ENCODE results near the gene SPTB.

SPTB gene

DNA sequence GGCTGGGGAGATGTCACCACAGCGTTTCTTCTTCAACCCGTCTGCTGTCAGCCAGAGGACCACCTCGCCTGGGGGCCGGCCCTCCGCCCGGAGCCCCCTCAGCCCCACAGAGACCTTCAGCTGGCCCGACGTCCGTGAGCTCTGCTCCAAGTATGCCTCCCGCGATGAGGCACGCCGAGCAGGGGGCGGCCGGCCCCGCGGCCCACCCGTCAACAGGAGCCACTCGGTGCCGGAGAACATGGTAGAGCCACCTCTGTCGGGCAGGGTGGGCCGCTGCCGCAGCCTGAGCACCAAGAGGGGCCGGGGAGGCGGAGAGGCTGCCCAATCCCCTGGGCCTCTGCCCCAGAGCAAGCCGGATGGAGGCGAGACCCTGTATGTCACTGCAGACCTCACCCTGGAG is 136.6 kb downstream of the SPTB start:
- H3K4ac ChIP-seq (ENCODE audit: low read depth in 1 of 2, low read length in 2 of 2) = no peak overlapping the region
- WGBS = 96% methylated on average over 27 of the region's 27 CpGs
- H3K27me3 ChIP-seq (ENCODE audit: control insufficient read depth in 1 of 2, insufficient read depth in 1 of 2, low read length in 2 of 2) = peaks cover 0 to 17% of the 10 kb centered on the region in 2 experiments
- no peak overlapping the region for H3K4me2 ChIP-seq (ENCODE audit: low read length, poor library complexity, severe bottlenecking)
- no peak overlapping the region for H4K91ac ChIP-seq (ENCODE audit: low read length)
- peaks cover 57% of the 10 kb centered on the region for H3K79me1 ChIP-seq (replicated peaks; ENCODE audit: low read length, poor library complexity, severe bottlenecking)
- no peak overlapping the region for H3K9ac ChIP-seq (ENCODE audit: low read length)
- no peak overlapping the region for H2BK15ac ChIP-seq (ENCODE audit: low read depth, poor library complexity, severe bottlenecking)
- H2BK120ac ChIP-seq (ENCODE audit: low read depth, low read length) = no peak overlapping the region
- no peak overlapping the region for H3K4me3 ChIP-seq (ENCODE audit: insufficient read depth in 1 of 2, low read depth in 1 of 2, low read length in 2 of 2)
- no peak overlapping the region for H4K8ac ChIP-seq (ENCODE audit: low read length)
- H3K18ac ChIP-seq (ENCODE audit: low read depth in 1 of 2, low read length in 2 of 2) = no peak overlapping the region
- H2BK12ac ChIP-seq (ENCODE audit: low read length in 2 of 2) = no peak overlapping the region
- H3K9me3 ChIP-seq (ENCODE audit: control insufficient read depth, low read length) = no peaks in the 10 kb centered on the region
- H2AFZ ChIP-seq (ENCODE audit: low read depth, low read length) = no peak overlapping the region
- peaks cover 26% of the 10 kb centered on the region for H3K4me1 ChIP-seq (ENCODE audit: control insufficient read depth, insufficient read depth, low read depth, low read length)
- H2BK5ac ChIP-seq (ENCODE audit: low read depth, low read length, poor library complexity, severe bottlenecking) = no peak overlapping the region
- H3K23ac ChIP-seq (ENCODE audit: low read length in 2 of 2) = no peak overlapping the region
- no peak overlapping the region for H3K27ac ChIP-seq (ENCODE audit: low read length, poor library complexity, severe bottlenecking)
- H3K14ac ChIP-seq (ENCODE audit: low read length in 2 of 2) = no peak overlapping the region
- no peak overlapping the region for H2AK5ac ChIP-seq (ENCODE audit: low read length, severe bottlenecking)
- peaks cover 0 to 81% of the 10 kb centered on the region in 2 experiments for H3K36me3 ChIP-seq (ENCODE audit: control insufficient read depth in 1 of 2, insufficient read depth in 2 of 2, low read depth in 1 of 2, low read length in 2 of 2)
- DNase-seq = no peak

DNA sequence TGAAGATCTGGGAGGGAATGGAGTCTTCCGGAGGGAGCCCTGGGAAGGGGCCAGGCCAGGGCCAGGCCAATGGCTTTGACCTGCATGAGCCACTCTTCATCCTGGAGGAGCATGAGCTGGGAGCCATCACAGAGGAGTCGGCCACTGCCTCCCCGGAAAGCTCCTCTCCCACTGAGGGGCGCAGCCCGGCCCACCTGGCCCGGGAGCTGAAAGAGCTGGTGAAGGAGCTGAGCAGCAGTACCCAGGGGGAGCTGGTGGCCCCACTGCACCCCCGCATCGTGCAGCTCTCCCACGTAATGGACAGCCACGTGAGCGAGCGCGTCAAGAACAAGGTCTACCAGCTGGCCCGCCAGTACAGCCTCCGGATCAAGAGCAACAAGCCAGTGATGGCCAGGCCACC is 137.7 kb downstream of the SPTB start:
- H3K18ac ChIP-seq (ENCODE audit: low read depth in 1 of 2, low read length in 2 of 2) = no peak overlapping the region
- WGBS = over 99% methylated on average over 15 of the region's 15 CpGs
- no peak overlapping the region for H3K9ac ChIP-seq (ENCODE audit: low read length)

DNA sequence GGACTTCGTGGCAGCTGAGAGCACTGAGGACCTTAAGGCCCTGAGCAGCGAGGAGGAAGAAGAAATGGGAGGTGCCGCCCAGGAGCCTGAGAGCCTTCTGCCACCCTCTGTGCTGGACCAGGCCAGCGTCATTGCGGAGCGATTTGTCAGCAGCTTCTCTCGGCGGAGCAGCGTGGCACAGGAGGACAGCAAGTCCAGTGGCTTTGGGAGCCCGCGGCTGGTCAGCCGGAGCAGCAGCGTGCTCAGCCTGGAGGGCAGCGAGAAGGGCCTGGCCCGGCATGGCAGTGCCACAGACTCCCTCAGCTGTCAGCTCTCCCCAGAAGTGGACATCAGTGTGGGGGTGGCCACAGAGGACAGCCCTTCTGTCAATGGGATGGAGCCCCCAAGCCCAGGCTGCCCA is 138.5 kb downstream of the SPTB start:
- peaks cover 29% of the 10 kb centered on the region for H3K4me1 ChIP-seq (ENCODE audit: control insufficient read depth, insufficient read depth, low read depth, low read length)
- peaks cover 0 to 87% of the 10 kb centered on the region in 2 experiments for H3K36me3 ChIP-seq (ENCODE audit: control insufficient read depth in 1 of 2, insufficient read depth in 2 of 2, low read depth in 1 of 2, low read length in 2 of 2)
- no peaks in the 10 kb centered on the region for H3K9me3 ChIP-seq (ENCODE audit: control insufficient read depth, low read length)
- no peak overlapping the region for H3K4me3 ChIP-seq (ENCODE audit: insufficient read depth in 1 of 2, low read depth in 1 of 2, low read length in 2 of 2)
- no peak overlapping the region for H2AFZ ChIP-seq (ENCODE audit: low read depth, low read length)
- no peak overlapping the region for H3K4ac ChIP-seq (ENCODE audit: low read depth in 1 of 2, low read length in 2 of 2)
- no peak overlapping the region for H3K14ac ChIP-seq (ENCODE audit: low read length in 2 of 2)
- no peak overlapping the region for H3K4me2 ChIP-seq (ENCODE audit: low read length, poor library complexity, severe bottlenecking)
- peaks cover 69% of the 10 kb centered on the region for H3K79me1 ChIP-seq (replicated peaks; ENCODE audit: low read length, poor library complexity, severe bottlenecking)
- H2BK12ac ChIP-seq (ENCODE audit: low read length in 2 of 2) = no peak overlapping the region
- H2AK5ac ChIP-seq (ENCODE audit: low read length, severe bottlenecking) = no peak overlapping the region
- no peak for DNase-seq
- H4K8ac ChIP-seq (ENCODE audit: low read length) = no peak overlapping the region
- no peak overlapping the region for H3K27ac ChIP-seq (ENCODE audit: low read length, poor library complexity, severe bottlenecking)
- no peak overlapping the region for H3K9ac ChIP-seq (ENCODE audit: low read length)
- H2BK120ac ChIP-seq (ENCODE audit: low read depth, low read length) = no peak overlapping the region
- H2BK5ac ChIP-seq (ENCODE audit: low read depth, low read length, poor library complexity, severe bottlenecking) = no peak overlapping the region
- no peak overlapping the region for H2BK15ac ChIP-seq (ENCODE audit: low read depth, poor library complexity, severe bottlenecking)
- no peak overlapping the region for H3K18ac ChIP-seq (ENCODE audit: low read depth in 1 of 2, low read length in 2 of 2)
- peaks cover 0 to 4% of the 10 kb centered on the region in 2 experiments for H3K27me3 ChIP-seq (ENCODE audit: control insufficient read depth in 1 of 2, insufficient read depth in 1 of 2, low read length in 2 of 2)
- 98% methylated on average over 15 of the region's 15 CpGs for WGBS
- no peak overlapping the region for H3K23ac ChIP-seq (ENCODE audit: low read length in 2 of 2)
- no peak overlapping the region for H4K91ac ChIP-seq (ENCODE audit: low read length)

More for the DNA sequence above, 137.7 kb downstream of the SPTB start:
- H3K23ac ChIP-seq (ENCODE audit: low read length in 2 of 2) = no peak overlapping the region
- no peak overlapping the region for H3K4ac ChIP-seq (ENCODE audit: low read depth in 1 of 2, low read length in 2 of 2)
- no peak overlapping the region for H3K14ac ChIP-seq (ENCODE audit: low read length in 2 of 2)
- no peak for DNase-seq
- H2BK5ac ChIP-seq (ENCODE audit: low read depth, low read length, poor library complexity, severe bottlenecking) = no peak overlapping the region
- H3K4me3 ChIP-seq (ENCODE audit: insufficient read depth in 1 of 2, low read depth in 1 of 2, low read length in 2 of 2) = no peak overlapping the region
- H4K8ac ChIP-seq (ENCODE audit: low read length) = no peak overlapping the region
- H3K9me3 ChIP-seq (ENCODE audit: control insufficient read depth, low read length) = no peaks in the 10 kb centered on the region
- no peak overlapping the region for H3K4me2 ChIP-seq (ENCODE audit: low read length, poor library complexity, severe bottlenecking)
- H4K91ac ChIP-seq (ENCODE audit: low read length) = no peak overlapping the region
- peaks cover 62% of the 10 kb centered on the region for H3K79me1 ChIP-seq (replicated peaks; ENCODE audit: low read length, poor library complexity, severe bottlenecking)
- H3K4me1 ChIP-seq (ENCODE audit: control insufficient read depth, insufficient read depth, low read depth, low read length) = peaks cover 29% of the 10 kb centered on the region
- no peak overlapping the region for H2BK15ac ChIP-seq (ENCODE audit: low read depth, poor library complexity, severe bottlenecking)
- H2BK12ac ChIP-seq (ENCODE audit: low read length in 2 of 2) = no peak overlapping the region
- H2BK120ac ChIP-seq (ENCODE audit: low read depth, low read length) = no peak overlapping the region
- H3K27ac ChIP-seq (ENCODE audit: low read length, poor library complexity, severe bottlenecking) = no peak overlapping the region
- peaks cover 0 to 81% of the 10 kb centered on the region in 2 experiments for H3K36me3 ChIP-seq (ENCODE audit: control insufficient read depth in 1 of 2, insufficient read depth in 2 of 2, low read depth in 1 of 2, low read length in 2 of 2)
- H2AK5ac ChIP-seq (ENCODE audit: low read length, severe bottlenecking) = no peak overlapping the region
- no peak overlapping the region for H2AFZ ChIP-seq (ENCODE audit: low read depth, low read length)
- peaks cover 0 to 12% of the 10 kb centered on the region in 2 experiments for H3K27me3 ChIP-seq (ENCODE audit: control insufficient read depth in 1 of 2, insufficient read depth in 1 of 2, low read length in 2 of 2)

DNA sequence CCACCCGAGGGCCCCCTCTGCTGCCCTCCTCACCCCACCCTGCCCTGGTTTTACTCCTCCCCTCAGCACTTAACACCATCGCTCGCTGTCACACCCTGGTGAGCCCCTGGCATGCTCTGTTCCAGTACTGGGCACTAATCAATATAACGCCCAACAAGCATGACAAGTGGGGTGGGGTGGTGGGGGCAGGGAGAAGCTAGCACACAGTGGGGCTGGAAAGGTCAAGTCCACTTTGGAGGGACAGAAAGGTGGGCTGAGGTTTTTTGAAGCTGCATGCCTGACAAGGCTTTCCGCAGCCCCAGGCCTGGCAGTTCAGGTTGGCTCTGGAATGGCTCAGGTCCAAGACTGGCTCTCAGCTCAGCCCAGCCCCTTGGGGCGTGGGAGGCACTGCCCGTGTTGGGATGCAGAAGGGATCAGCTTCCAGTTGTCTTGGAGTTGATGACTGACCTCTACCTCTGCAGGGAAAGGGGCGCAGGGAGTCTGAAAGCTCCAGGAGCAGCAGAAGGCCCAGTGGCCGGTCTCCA is 141.4 kb downstream of the SPTB start:
- Histone ChIP-seq H2BK12ac (ENCODE audit: low read length in 2 of 2) (no peak overlapping the region), H3K4ac (ENCODE audit: low read depth in 1 of 2, low read length in 2 of 2) (no peak overlapping the region), H2AFZ (ENCODE audit: low read depth, low read length) (no peak overlapping the region), H3K27me3 (ENCODE audit: control insufficient read depth in 1 of 2, insufficient read depth in 1 of 2, low read length in 2 of 2) (no peaks in the 10 kb centered on the region), H3K27ac (ENCODE audit: low read length, poor library complexity, severe bottlenecking) (no peak overlapping the region), H3K9ac (ENCODE audit: low read length) (no peak overlapping the region), H4K8ac (ENCODE audit: low read length) (no peak overlapping the region), H3K4me3 (ENCODE audit: insufficient read depth in 1 of 2, low read depth in 1 of 2, low read length in 2 of 2) (no peak overlapping the region), H2AK5ac (ENCODE audit: low read length, severe bottlenecking) (no peak overlapping the region), H3K36me3 (ENCODE audit: control insufficient read depth in 1 of 2, insufficient read depth in 2 of 2, low read depth in 1 of 2, low read length in 2 of 2) (peaks cover 0 to 88% of the 10 kb centered on the region in 2 experiments), H4K91ac (ENCODE audit: low read length) (no peak overlapping the region), H3K9me3 (ENCODE audit: control insufficient read depth, low read length) (no peaks in the 10 kb centered on the region), H3K23ac (ENCODE audit: low read length in 2 of 2) (no peak overlapping the region), H3K4me2 (ENCODE audit: low read length, poor library complexity, severe bottlenecking) (no peak overlapping the region), H3K4me1 (ENCODE audit: control insufficient read depth, insufficient read depth, low read depth, low read length) (peaks cover 27% of the 10 kb centered on the region), H3K79me1 (replicated peaks; ENCODE audit: low read length, poor library complexity, severe bottlenecking) (peaks cover 72% of the 10 kb centered on the region), H3K18ac (ENCODE audit: low read depth in 1 of 2, low read length in 2 of 2) (no peak overlapping the region), H2BK5ac (ENCODE audit: low read depth, low read length, poor library complexity, severe bottlenecking) (no peak overlapping the region), H2BK120ac (ENCODE audit: low read depth, low read length) (no peak overlapping the region), H3K14ac (ENCODE audit: low read length in 2 of 2) (no peak overlapping the region), H2BK15ac (ENCODE audit: low read depth, poor library complexity, severe bottlenecking) (no peak overlapping the region)
- WGBS = 96% methylated on average over 9 of the region's 9 CpGs
- no peak for DNase-seq
